Small intestine (tissue), 7 donors: ENCODE data around the gene PEX14. TPM values are rescaled to one million over a fixed set of nuclear protein-coding genes. Genes with fewer than 3 reads are reported as not detected.

Source experiments
- DNase-seq, 2 donors: peaks; one replicate each; pipeline versions ENCODE4 v3.0.0 to v3.0.0-alpha.2; 2013
- FAIRE-seq: peaks from 2 replicates; lab custom pipeline; 2012; peaks lifted over from hg19 to GRCh38; lab: Jason Lieb, UNC
- H3K27ac ChIP-seq, 3 donors: one replicate each; pipeline ENCODE4 v1.5.1; 2013; ENCODE audit warnings: low read length in 2 of 3, mild to moderate bottlenecking in 2 of 3, control low read depth in 1 of 3, inconsistent platforms in 1 of 3, low read depth in 1 of 3, moderate library complexity in 1 of 3
- H3K27me3 ChIP-seq, 3 donors: one replicate each; pipeline ENCODE4 v1.6.1; 2013; ENCODE audit warnings: low read length in 3 of 3, inconsistent platforms in 1 of 3; ENCODE audit not compliant: control insufficient read depth in 3 of 3, insufficient read depth in 3 of 3
- H3K36me3 ChIP-seq, 3 donors: one replicate each; pipeline ENCODE4 v1.6.1; 2013; ENCODE audit warnings: low read length in 3 of 3, inconsistent platforms in 1 of 3, low read depth in 1 of 3, mild to moderate bottlenecking in 1 of 3, moderate library complexity in 1 of 3; ENCODE audit not compliant: control insufficient read depth in 3 of 3, insufficient read depth in 2 of 3
- H3K4me1 ChIP-seq, 3 donors: one replicate each; pipeline ENCODE4 v1.6.1; 2013; ENCODE audit warnings: low read length in 2 of 3, inconsistent platforms in 1 of 3, low read depth in 1 of 3, mild to moderate bottlenecking in 1 of 3, moderate library complexity in 1 of 3; ENCODE audit not compliant: control insufficient read depth in 3 of 3, insufficient read depth in 2 of 3
- H3K4me3 ChIP-seq, 3 donors: one replicate each; pipeline ENCODE4 v1.5.1; 2013; ENCODE audit warnings: low read length in 3 of 3, control low read depth in 1 of 3, inconsistent platforms in 1 of 3, low read depth in 1 of 3, mild to moderate bottlenecking in 1 of 3, moderate library complexity in 1 of 3
- H3K9me3 ChIP-seq, 2 donors: one replicate each; pipeline ENCODE4 v1.6.1; 2013; ENCODE audit warnings: low read depth in 1 of 2, low read length in 1 of 2; ENCODE audit not compliant: control insufficient read depth in 2 of 2, insufficient read depth in 1 of 2
- WGBS, 3 donors: extraction: QIAGEN DNeasy Blood & Tissue Kit; methylation state at CpG; one replicate each; pipeline ENCODE4 v1.1.7; 2013; 5-methylcytosine and 5-hydroxymethylcytosine counted together
- polyA plus RNA-seq, 4 donors: library from polyadenylated mRNA; stranded (reverse) in 3 of 4; unstranded in 1 of 4; fragments of 200-250 nt in 3 of 4; fragments of 120-200 nt in 1 of 4; gene quantifications; one replicate each; pipeline versions ENCODE4 v1.2.1 to v1.2.3, GENCODE V29; 2013
- donor health status: healthy with polysubstance abuse.
- donor health status: control.
- donor health status: control.
- donor health status: Bipolar disorder and iron deficiency.
- donor health status: healthy.

The PEX14 gene
- polyA plus RNA-seq, 4 donors = 15.9 to 26.9 (median 24.7) TPM

DNA sequence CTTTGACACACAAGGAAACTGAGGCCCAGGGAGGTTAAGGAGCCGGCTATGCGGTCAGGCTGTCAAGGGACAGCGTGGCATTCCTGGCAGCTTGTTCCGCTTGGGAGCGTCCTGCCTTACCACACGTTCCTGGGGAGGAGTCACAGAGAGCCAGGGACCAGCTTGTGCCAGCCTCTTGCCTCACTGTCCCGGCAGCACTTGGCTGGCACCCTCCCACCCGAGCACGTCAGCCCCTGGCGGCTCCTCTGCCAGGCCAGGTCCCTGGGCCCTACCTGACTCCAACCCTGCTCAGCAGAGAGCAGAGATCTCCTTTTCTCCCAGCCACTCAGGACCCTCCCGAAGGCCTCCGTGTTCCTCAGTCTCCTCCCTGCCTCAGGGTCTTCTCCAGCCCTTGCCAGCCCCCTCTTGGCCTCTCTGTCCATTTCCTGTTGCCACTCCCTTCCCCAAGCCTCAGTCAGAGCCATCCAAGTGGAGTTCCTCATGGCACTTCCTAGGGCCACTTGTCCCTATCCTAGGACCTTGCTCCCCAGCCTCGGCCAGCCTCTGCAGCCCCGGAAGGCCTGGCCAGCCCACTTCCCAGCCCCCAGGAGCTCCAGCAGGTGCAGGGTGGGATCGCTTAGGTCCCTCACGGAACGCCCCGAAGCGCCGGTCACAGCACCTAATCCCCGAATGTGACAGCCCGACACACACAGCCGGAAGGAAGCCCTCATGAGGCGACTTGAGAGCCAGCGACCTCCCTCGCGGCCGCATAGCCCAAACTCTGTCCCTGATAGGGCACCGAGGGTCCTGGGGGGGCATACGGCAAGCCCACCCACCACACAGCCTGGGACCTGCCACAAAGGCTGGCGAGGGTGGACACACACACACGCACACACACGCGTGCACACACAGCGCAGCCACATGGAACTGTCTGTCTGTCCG lies 191.4 kb downstream of the PEX14 start:
- H3K4me1 ChIP-seq = peaks cover 0 to 39% (median 0%) of the 10 kb centered on the region in 3 donors
- no peak overlapping the region for H3K4me3 ChIP-seq
- H3K36me3 ChIP-seq = peaks cover 2 to 73% (median 18%) of the 10 kb centered on the region in 3 donors
- WGBS, 3 donors = 88 to 89% (median 89%) methylated on average over 29 to 36 of the region's 36 CpGs
- H3K9me3 ChIP-seq = no peaks in the 10 kb centered on the region
- no peaks in the 10 kb centered on the region for H3K27me3 ChIP-seq
- no peak for FAIRE-seq
- H3K27ac ChIP-seq = no peak overlapping the region
- DNase-seq = no peak

DNA sequence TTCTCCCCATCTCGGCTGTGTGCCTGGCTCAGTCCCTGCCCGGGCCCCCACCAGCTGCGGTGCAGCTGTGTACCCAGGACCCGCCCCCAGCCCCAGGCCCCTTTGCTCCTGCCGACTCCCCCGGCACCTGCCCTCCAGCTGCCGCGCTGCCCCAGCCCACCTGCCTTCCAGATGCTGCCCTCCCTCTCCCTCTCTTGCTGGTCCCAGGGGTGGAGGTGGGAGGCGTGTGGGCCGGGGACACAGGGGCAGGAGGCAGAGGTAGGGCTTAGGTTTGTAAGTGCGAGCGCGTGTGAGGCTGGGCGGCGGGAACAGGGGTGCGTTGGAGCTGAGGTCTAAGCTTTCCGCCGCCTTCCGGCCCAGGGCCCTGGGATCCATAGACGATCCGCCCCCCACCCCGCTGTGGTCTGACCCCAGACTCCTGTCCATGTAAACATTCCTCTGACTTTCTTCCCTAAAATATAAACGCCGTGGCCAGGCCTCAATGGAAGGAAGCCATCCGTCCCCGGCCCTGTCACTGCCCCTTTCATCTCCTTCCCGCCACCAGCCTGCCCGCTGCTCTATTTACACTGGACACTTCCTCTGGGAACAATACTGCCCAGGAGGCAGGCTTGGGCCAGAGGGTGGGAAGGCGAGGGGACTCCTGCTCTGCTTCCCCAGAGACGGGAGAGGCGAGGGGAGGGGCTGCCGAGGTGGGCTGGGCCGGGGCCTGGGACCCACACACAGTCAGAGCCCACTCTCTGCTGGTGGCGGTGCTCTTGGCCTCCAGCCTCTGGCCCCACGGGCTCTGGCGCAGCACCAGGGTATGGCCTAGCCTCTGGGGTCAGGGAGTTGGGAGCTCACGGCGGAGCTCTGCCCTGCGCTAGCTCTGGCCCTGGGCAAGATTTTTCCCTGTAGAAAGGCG lies 193.4 kb downstream of the PEX14 start:
- DNase-seq (no peak), FAIRE-seq (no peak)
- H3K4me1 ChIP-seq = peaks cover 0 to 51% (median 0%) of the 10 kb centered on the region in 3 donors
- no peak overlapping the region for H3K4me3 ChIP-seq
- peak overlapping the region in 2 of 3 donors; percentile 9 to 46 for H3K27ac ChIP-seq
- no peaks in the 10 kb centered on the region for H3K9me3 ChIP-seq
- H3K27me3 ChIP-seq = peaks cover 0 to 7% (median 0%) of the 10 kb centered on the region in 3 donors
- peaks cover 2 to 74% (median 16%) of the 10 kb centered on the region in 3 donors for H3K36me3 ChIP-seq
- 61 to 72% (median 69%) methylated on average over 25 to 40 of the region's 40 CpGs for WGBS, 3 donors

DNA sequence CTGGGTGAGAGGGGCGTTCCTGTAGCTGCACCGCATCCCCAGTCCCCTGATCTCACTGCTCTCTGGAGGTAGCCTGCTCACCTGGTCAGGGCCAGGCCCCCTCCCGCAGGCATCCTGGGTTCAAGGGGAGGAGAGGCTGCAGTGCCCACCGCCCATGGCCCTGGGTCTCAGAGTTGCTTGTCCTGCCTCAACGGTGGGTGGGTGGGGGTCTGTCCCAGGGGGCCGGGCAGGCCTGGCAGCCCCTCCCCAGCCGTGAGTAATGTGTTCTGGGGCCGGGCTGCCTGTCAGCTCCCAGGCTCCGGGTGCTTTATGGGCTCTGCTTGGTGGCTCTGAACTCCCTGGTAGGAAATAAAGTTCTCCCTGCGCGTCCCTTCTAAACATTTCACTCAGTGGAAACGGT lies 194.8 kb downstream of the PEX14 start:
- H3K36me3 ChIP-seq = peaks cover 2 to 74% (median 12%) of the 10 kb centered on the region in 3 donors
- DNase-seq = no peak
- no peak overlapping the region for H3K4me3 ChIP-seq
- no peaks in the 10 kb centered on the region for H3K9me3 ChIP-seq
- 77 to 89% (median 82%) methylated on average over 12 of the region's 12 CpGs for WGBS, 3 donors
- FAIRE-seq = no peak
- no peak overlapping the region for H3K27ac ChIP-seq
- peaks cover 0 to 7% (median 0%) of the 10 kb centered on the region in 3 donors for H3K27me3 ChIP-seq
- H3K4me1 ChIP-seq = peaks cover 0 to 53% (median 0%) of the 10 kb centered on the region in 3 donors

DNA sequence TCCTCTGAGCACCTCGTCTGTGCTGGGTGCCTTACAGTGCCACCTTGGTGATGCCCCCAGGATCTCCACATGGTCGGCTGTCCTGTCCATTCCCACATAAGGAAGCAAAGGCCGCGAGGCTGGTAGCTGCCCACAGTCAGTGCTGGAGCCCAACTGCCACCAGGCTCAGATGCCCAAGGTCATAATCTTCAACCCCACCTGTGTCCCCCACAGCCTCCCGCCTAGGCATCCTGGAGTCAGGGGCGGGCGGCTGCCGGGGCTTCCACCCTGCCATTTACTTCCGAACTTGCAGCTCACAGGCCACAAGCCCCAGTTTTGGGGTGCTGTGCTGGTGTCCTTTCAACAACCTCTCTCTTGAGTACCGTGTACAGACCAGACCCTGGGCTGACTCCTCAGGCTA lies 195.4 kb downstream of the PEX14 start:
- Histone ChIP-seq H3K4me1 (peaks cover 0 to 59% (median 0%) of the 10 kb centered on the region in 3 donors), H3K36me3 (peaks cover 2 to 70% (median 8%) of the 10 kb centered on the region in 3 donors), H3K4me3 (no peak overlapping the region), H3K9me3 (no peaks in the 10 kb centered on the region), H3K27ac (no peak overlapping the region), H3K27me3 (peaks cover 0 to 7% (median 0%) of the 10 kb centered on the region in 3 donors)
- no peak for DNase-seq
- FAIRE-seq = no peak
- WGBS, 3 donors = 89 to 91% (median 90%) methylated on average over 10 of the region's 10 CpGs

DNA sequence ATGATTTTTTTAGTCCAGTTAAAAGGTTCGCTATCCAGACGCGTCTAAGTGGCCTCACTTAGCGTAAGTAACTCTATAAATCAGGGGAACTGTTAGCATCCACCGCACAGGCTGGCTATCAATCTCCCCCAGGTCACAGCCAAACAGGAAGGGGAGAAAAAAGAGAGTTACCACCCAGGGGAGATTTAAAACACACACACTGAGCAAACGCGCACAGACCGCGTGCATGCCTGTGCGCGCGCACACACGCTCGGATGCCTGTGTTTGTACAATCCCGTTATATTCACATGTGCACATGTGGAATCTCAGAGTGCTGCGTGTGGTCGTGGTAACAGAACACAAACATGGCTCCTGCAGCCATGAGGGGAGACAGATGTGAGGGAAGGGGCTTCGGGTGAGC lies 196.3 kb downstream of the PEX14 start:
- H3K4me3 ChIP-seq = no peak overlapping the region
- H3K36me3 ChIP-seq = peaks cover 2 to 68% (median 3%) of the 10 kb centered on the region in 3 donors
- DNase-seq (no peak), FAIRE-seq (no peak)
- no peaks in the 10 kb centered on the region for H3K9me3 ChIP-seq
- H3K4me1 ChIP-seq = peaks cover 0 to 68% (median 2%) of the 10 kb centered on the region in 3 donors
- peak overlapping the region in 1 of 3 donors; percentile 25 for H3K27ac ChIP-seq
- WGBS, 3 donors = 70 to 87% (median 86%) methylated on average over 18 of the region's 18 CpGs
- H3K27me3 ChIP-seq = peaks cover 0 to 7% (median 0%) of the 10 kb centered on the region in 3 donors

DNA sequence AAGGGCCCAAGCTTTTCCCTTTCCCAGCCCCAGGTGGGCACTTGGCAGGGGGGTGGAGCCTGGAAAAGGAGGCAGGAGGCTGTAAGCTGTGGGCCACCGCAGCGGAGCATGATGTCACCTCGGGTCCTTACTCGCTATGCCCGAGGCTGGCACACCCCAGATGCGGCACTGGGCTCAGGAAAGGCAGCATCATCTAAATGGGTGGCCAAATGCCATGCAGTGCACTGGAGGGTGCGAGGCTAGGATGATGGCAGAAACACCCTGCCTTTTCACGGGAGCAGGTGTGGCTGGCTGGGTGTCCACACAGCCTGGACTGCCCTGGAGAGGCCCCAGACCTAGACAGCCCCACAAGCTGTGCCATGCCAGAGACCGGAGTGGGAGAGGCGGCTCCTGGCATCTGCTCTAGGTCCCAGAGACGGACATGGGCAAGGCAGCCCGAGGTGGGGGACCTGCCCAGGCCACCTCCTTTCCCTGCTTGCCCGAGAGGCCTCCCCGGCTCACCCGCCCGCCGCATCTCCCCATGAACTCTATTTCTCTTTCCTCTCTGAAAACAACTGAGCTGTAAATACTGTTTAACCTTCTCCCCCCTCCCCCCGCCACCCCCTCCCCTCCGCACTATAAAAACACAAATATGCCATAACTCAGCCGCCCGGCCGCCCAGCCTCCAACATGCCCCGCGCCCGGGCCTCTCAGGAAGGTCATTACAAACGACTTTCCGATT lies 197.0 kb downstream of the PEX14 start:
- Histone ChIP-seq H3K9me3 (no peaks in the 10 kb centered on the region), H3K4me1 (peaks cover 0 to 75% (median 4%) of the 10 kb centered on the region in 3 donors), H3K36me3 (peaks cover 2 to 63% (median 3%) of the 10 kb centered on the region in 3 donors), H3K27me3 (peaks cover 0 to 7% (median 0%) of the 10 kb centered on the region in 3 donors), H3K27ac (peak overlapping the region in 1 of 3 donors; percentile 25), H3K4me3 (no peak overlapping the region)
- FAIRE-seq = no peak
- WGBS, 3 donors = 74 to 83% (median 83%) methylated on average over 26 to 27 of the region's 27 CpGs
- no peak for DNase-seq

DNA sequence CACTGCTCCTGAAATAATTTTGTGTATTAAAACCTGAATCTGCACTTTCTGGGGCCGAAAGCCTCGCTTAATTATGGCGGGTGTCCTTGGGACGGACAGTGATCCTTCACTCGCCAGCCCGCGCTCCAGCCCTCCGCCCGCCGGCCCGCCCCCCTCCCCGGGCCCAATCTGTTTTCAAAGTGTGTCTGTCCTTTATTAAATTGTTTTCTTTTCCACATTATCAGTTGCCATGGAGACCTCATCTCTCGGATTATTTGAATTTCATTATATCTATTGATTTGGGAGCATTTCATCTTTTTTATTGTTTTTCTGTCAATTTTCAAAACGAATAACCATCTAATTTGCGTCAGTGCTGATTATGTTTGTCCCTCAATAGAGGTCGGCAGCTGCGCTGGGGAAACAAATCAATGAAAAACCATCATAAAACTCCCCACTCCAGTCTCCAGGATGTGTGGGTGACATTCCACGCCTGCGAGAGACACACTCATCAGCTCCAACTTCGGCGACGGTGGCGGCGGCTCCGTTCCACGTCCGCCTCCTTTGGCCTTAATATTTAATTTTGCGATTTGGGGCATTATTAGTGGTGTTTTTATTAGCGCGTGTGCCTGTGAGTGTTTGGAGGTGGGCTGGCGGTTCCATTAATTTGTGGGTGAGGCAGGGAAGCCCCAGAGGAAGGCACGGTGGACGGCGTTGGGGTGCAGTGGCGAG lies 197.7 kb downstream of the PEX14 start:
- no peak for FAIRE-seq
- no peak for DNase-seq
- H3K27me3 ChIP-seq = peaks cover 0 to 7% (median 0%) of the 10 kb centered on the region in 3 donors
- H3K4me1 ChIP-seq = peaks cover 0 to 77% (median 7%) of the 10 kb centered on the region in 3 donors
- no peak overlapping the region for H3K4me3 ChIP-seq
- H3K36me3 ChIP-seq = peaks cover 2 to 62% (median 3%) of the 10 kb centered on the region in 3 donors
- H3K27ac ChIP-seq = no peak overlapping the region
- 75 to 86% (median 84%) methylated on average over 35 of the region's 35 CpGs for WGBS, 3 donors
- H3K9me3 ChIP-seq = no peaks in the 10 kb centered on the region
